GM10266 (cell line): ENCODE results near the gene ZNF764.

Experiments
- DNase-seq: peaks from one replicate; pipeline ENCODE4 v3.0.0; 2012; ENCODE audit errors: extremely low spot score
- TF ChIP-seq, protein P1 (sequence below): IDR thresholded peaks from 2 replicates; pipeline ENCODE4 v1.5.1; 2012; ENCODE audit warnings: mild to moderate bottlenecking, low read depth; ENCODE audit not compliant: control insufficient read depth, insufficient read depth; ENCODE audit errors: missing control alignments

ZNF764 gene

DNA sequence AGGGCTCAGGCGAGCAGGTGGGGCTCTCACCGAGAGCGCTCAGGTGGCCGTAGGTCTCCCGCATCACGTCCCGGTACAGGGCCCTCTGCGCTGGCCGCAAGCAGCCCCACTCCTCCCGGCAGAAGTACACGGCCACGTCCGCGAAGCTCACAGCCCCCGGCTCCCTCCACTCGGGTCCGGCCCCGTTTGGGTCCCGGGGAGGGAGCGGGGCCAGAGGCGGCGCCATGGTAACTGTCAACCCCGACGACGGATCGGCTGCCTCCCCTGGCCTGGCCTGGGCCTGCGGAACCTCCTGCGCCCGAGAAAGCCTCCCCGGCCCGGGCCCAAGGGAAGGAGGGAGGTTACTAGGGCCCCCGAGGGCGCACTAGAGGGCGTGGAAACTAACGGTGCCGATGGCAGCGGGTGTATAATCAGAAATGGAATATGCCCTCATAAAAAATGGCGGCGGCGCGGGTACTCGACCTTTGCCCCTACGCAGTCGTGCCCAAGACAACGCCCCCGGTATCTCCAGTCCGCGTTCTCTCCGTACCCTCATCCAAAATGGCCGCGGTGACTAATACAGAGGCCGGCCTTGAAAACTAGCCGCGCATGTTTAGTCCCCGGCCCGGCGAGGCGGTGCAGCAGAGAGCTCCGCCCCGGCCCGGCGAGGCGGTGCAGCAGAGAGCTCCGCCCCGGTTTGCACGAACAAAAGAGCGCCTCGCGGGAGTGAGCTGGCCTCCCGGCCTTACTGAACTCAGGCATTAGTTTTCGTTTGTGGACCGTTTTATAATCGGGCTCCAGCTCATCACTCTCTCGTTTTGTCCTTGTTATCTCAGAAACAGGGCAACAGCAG lies at the start of gene ZNF764:
TSS of gene ZNF764 (minus strand) at position 418 of the 832 bp plus-strand sequence. CDS start at position 226, 192 bp downstream.
- DNase-seq = peak; percentile 96
- TF ChIP-seq, protein P1, sequence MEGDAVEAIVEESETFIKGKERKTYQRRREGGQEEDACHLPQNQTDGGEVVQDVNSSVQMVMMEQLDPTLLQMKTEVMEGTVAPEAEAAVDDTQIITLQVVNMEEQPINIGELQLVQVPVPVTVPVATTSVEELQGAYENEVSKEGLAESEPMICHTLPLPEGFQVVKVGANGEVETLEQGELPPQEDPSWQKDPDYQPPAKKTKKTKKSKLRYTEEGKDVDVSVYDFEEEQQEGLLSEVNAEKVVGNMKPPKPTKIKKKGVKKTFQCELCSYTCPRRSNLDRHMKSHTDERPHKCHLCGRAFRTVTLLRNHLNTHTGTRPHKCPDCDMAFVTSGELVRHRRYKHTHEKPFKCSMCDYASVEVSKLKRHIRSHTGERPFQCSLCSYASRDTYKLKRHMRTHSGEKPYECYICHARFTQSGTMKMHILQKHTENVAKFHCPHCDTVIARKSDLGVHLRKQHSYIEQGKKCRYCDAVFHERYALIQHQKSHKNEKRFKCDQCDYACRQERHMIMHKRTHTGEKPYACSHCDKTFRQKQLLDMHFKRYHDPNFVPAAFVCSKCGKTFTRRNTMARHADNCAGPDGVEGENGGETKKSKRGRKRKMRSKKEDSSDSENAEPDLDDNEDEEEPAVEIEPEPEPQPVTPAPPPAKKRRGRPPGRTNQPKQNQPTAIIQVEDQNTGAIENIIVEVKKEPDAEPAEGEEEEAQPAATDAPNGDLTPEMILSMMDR = no peak

DNA sequence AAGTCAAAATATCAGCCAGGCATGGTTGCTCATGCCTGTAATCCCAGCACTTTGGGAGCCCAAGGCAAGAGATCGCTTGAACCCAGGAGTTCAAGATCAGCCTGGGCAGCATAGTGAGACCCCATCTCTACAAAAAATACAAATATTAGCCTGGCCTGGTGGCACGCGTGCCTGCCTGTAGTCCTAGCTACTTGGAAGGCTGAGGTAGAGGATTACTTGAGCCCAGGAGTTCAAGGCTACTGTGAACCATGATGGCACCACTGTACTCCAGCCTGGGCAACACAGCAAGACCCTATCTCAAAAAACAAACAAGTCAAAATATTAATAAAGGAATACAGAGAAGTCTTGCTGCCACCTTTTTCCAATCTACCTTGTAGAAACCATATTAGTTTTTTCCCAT lies 47.8 kb upstream of the ZNF764 start:
- TF ChIP-seq, protein P1 = no peak
- no peak for DNase-seq

DNA sequence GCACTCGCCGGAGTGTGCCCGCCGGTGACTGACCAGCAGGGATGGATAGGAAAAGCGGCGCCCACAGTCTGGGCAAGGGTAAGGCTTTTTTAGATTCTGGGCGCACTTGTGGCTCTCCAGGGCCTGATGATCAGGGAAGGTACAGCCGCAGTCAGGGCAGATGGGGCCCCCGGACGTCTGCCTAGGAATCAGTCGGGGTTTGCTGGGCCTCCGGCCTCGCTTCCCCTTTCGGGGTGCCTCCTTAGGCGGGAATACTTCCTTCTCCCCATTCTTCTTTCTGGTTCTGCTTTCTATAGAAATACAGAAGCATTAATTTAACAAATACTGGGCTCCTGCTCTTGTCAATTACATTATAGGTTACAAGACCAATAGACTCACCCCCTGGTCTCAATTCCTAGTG lies 47.0 kb upstream of the ZNF764 start:
- TF ChIP-seq, protein P1 = no peak
- DNase-seq = no peak

DNA sequence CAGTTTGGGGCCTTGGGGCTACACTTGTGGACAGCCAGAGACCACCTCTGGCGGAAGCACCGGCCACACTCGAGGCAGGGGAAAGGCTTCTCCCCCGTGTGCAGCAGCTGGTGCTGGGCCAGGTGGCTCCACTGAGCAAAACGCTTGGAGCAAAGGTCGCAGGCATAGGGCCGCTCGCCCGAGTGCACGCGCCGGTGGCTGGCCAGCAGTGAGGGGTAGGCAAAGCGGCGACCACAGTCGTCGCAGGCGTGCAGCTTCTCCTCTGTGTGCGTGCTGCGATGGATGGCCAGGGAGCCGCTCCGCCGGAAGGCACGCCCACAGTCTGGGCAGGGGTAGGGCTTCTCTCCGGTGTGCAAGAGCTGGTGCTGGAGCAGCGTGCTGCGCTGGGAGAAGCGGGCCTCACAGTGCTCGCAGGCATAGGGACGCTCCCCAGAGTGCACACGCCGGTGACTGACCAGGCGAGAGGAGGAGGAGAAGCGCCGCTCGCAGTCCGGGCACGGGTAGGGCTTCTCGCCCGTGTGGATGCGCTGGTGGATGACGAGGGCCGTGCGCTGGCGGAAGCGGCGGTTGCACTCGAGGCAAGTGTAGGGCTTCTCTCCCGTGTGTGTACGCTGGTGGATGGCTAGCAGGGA lies 46.3 kb upstream of the ZNF764 start:
- DNase-seq = no peak
- TF ChIP-seq, protein P1 = no peak

DNA sequence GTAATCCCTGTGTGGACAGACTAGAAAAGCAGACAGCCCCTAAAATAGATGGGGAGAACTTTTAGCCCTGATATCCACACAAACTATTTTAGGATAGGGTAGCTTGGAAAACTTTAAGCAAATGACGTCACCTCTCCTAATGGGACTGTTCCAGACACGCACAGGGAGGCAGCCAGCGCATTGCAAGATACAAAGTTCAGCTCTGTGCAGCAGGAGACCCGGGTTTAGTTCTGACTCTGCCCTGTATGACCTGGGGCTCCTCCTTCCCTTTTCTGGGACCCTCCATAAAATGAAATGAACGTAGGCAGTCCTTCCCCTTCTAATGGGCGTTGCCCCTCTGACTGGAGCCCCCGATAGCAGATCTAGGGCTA lies 45.8 kb upstream of the ZNF764 start:
- DNase-seq = no peak
- TF ChIP-seq, protein P1 = no peak

DNA sequence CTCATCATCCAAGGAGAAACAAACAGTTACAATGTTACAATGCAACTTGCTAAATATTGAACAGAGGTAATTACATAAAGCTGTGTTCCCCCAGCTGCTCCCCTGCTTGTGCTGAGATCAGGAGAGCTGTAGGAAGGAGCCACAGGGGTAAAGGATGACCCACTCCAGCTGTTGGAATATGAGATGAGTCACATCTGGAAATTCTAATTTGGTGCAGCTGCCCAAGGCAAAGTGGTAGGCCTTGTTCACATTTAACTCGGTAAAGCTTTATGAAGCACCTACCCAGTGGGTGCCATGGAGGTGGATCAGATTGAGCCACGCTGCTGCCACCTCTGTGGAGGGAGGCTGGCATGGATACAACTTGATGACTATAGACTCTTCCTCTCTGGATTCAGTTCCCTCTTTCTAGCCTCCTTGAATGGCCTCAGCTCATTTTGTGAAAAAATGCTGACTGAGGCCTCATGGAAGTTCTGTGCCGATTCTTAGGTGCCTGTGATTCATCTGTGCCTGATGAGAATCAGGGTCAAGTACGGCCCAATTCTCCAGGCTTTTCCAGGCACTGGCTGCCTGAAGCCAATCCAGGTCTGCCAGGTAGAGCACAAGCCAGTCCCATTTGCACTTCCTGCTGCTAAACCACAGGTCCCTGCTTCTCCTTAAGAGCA lies 44.6 kb upstream of the ZNF764 start:
- no peak for DNase-seq
- TF ChIP-seq, protein P1 = no peak
